Bronchial epithelial cell (primary cell): ENCODE data around the gene IL23R. TPM values are rescaled to one million over a fixed set of nuclear protein-coding genes. Genes with fewer than 3 reads are reported as not detected.
"Not testable (repeated sequence)": the region's sequence is repeated elsewhere in the genome, so short reads cannot be mapped to it uniquely, and the experiment has no call there.

Source experiments
- DNase-seq: peaks from one replicate; pipeline ENCODE4 v3.0.0-alpha.2; 2010; ENCODE audit warnings: low read depth
- FAIRE-seq: peaks from 2 replicates; lab custom pipeline; 2011; peaks lifted over from hg19 to GRCh38; lab: Jason Lieb, UNC
- H3K27me3 ChIP-seq: 2 replicates; pipeline ENCODE4 v1.5.1; 2011; ENCODE audit warnings: low read length; ENCODE audit not compliant: control insufficient read depth, insufficient read depth
- H3K36me3 ChIP-seq: 2 replicates; pipeline ENCODE4 v1.5.1; 2011; ENCODE audit warnings: low read length; ENCODE audit not compliant: control insufficient read depth, insufficient read depth
- H3K4me3 ChIP-seq: 2 replicates; pipeline ENCODE4 v1.5.1; 2011; ENCODE audit warnings: mild to moderate bottlenecking, low read depth, low read length, control low read depth
- total RNA-seq: library from RNA; depleted of rRNA; stranded (reverse); fragments of >200 nt; gene quantifications from 2 replicates; pipeline ENCODE4 v1.2.1, GENCODE V29; 2014
- TF ChIP-seq, protein P1 (sequence below): IDR thresholded peaks from 2 replicates; pipeline ENCODE4 v1.5.1; 2011; ENCODE audit warnings: mild to moderate bottlenecking, moderate library complexity, low read length, control low read depth, inconsistent platforms; ENCODE audit not compliant: insufficient read depth, severe bottlenecking

The IL23R gene
- total RNA-seq, 1 donor from 2014 or later = not detected

DNA sequence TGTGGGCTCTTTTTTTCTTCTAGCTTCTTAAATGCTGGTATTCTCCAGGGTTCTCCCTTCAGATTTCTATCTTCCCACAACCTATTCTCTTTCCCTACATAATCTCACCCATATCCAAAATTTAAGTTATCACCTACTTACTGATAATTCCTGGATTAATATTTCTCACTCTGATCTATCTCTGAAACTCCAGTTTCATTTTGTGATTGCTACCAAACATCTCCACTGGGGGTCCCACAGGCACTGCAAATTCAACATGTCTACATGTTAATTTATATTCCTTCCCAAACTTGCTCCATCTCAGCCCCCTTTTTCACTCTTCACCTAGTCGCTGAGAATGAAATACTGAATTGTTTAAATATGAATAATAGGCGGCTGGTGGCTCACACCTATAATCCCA, 21.6 kb upstream of the IL23R start:
- Histone ChIP-seq H3K27me3 (no peaks in the 10 kb centered on the region), H3K4me3 (no peak overlapping the region), H3K36me3 (no peaks in the 10 kb centered on the region)
- TF ChIP-seq, protein P1, sequence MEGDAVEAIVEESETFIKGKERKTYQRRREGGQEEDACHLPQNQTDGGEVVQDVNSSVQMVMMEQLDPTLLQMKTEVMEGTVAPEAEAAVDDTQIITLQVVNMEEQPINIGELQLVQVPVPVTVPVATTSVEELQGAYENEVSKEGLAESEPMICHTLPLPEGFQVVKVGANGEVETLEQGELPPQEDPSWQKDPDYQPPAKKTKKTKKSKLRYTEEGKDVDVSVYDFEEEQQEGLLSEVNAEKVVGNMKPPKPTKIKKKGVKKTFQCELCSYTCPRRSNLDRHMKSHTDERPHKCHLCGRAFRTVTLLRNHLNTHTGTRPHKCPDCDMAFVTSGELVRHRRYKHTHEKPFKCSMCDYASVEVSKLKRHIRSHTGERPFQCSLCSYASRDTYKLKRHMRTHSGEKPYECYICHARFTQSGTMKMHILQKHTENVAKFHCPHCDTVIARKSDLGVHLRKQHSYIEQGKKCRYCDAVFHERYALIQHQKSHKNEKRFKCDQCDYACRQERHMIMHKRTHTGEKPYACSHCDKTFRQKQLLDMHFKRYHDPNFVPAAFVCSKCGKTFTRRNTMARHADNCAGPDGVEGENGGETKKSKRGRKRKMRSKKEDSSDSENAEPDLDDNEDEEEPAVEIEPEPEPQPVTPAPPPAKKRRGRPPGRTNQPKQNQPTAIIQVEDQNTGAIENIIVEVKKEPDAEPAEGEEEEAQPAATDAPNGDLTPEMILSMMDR = peak; percentile 1
- DNase-seq (no peak), FAIRE-seq (no peak)

DNA sequence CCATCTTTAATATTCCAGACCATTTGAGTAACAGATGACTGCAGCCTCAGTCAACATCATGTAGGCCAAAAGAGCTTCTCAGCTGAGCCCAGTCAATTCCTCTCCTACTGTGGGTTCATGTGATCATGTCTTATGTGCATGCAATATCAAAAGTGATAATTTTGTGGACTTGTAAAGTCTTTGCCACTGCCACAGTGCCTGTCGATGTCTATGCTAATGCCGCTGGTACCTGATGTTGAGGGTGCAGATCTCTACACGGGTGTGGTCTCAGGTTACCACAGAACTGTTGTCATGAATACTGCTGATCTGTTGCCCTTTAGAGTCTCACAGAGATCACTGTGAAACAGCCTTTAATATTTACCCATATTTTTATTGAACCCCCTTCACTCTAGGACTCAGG, 20.2 kb upstream of the IL23R start:
- H3K36me3 ChIP-seq = no peaks in the 10 kb centered on the region
- H3K4me3 ChIP-seq = no peak overlapping the region
- TF ChIP-seq, protein P1 = no peak
- FAIRE-seq (peak; percentile 47), DNase-seq (no peak)
- no peaks in the 10 kb centered on the region for H3K27me3 ChIP-seq

DNA sequence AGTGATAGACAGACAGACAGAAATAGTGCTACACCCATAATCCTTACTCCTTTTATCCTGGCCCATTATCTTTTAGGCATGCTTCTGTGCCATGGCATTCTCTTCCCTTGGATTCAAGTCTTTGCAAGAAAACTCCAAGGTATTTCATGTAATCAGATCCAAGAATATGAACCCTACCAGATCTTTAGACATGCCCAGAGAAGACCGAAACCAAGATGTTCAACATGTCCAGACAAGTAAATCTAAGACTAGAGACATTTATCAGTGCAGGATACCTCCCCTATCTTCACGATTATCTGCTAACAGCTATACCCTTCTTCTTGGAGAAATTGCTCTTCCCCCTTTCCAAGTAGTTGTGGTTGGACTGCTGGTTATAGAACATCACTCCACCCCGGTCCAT, 19.7 kb upstream of the IL23R start:
- DNase-seq (peak; percentile 60), FAIRE-seq (no peak)

GRCh38 chr1:67147973-67148372, 18.3 kb upstream of the IL23R start:
- H3K36me3 ChIP-seq, FAIRE-seq, DNase-seq: not testable (repeated sequence)

More for the DNA sequence above, 19.7 kb upstream of the IL23R start:
- Histone ChIP-seq H3K4me3 (no peak overlapping the region), H3K27me3 (no peaks in the 10 kb centered on the region), H3K36me3 (no peaks in the 10 kb centered on the region)
- TF ChIP-seq, protein P1 = no peak

GRCh38 chr1:67148516-67149178, 17.6 kb upstream of the IL23R start:
- Histone ChIP-seq H3K36me3 (no peaks in the 10 kb centered on the region), H3K4me3 (no peak overlapping the region), H3K27me3 (no peaks in the 10 kb centered on the region)
- TF ChIP-seq, protein P1 = no peak
- FAIRE-seq (no peak), DNase-seq (no peak)

More at GRCh38 chr1:67147973-67148372, 18.3 kb upstream of the IL23R start:
- H3K4me3 ChIP-seq, H3K27me3 ChIP-seq: not testable (repeated sequence)

- peak; percentile 76 for DNase-seq
- no peak for FAIRE-seq
- TF ChIP-seq, protein P1 = peak; percentile 89
Measured at GRCh38 chr1:67149179-67149770, 17.0 kb upstream of the IL23R start.

More at GRCh38 chr1:67149179-67149770, 17.0 kb upstream of the IL23R start:
- Histone ChIP-seq H3K36me3 (no peaks in the 10 kb centered on the region), H3K27me3 (no peaks in the 10 kb centered on the region), H3K4me3 (no peak overlapping the region)
